HepG2 (cell line): Measurements from ENCODE around the gene IFT80. TPM values are rescaled to one million over a fixed set of nuclear protein-coding genes. Genes with fewer than 3 reads are reported as not detected.

Experiments used
- ATAC-seq: fragments of 200-7000 bp; cut with Tn5 transposase; 3 replicates; pipeline ENCODE4 v1.9.1; 2020; ENCODE audit warnings: mild to moderate bottlenecking, moderate library complexity
- BruUV-seq: library from RNA; stranded (reverse); fragments of 400-500 nt; replicated peaks from 2 replicates; lab custom pipeline; 2021; lab: Mats Ljungman, UMichigan
- CTCF ChIA-PET: fragments of 300-600 bp; formaldehyde crosslinking; extraction: SDS; loops from one replicate; lab custom pipeline; 2021; ENCODE audit warnings: low total read pairs, inconsistent platforms, low intra/inter-chr PET ratio; lab: Yijun Ruan, JAX
- POLR2A ChIA-PET: fragments of 350-600 bp; sonication (Branson Sonifier 250); formaldehyde crosslinking; loops from one replicate; lab custom pipeline; 2020; ENCODE audit warnings: antibody characterized with exemption, inconsistent platforms; lab: Yijun Ruan, JAX
- DNase-seq: peaks from one replicate; pipeline ENCODE4 v3.0.0-alpha.2; 2015; ENCODE audit warnings: low spot score
- FAIRE-seq: peaks from 3 replicates; lab custom pipeline; 2011; peaks lifted over from hg19 to GRCh38; lab: Jason Lieb, UNC
- H2AFZ ChIP-seq: one replicate; pipeline ENCODE4 v1.6.1; 2011; ENCODE audit warnings: low read length, inconsistent platforms
- H3K27ac ChIP-seq: fragments of 300-600 bp; 3 replicates; pipeline ENCODE4 v1.8.0; 2011; ENCODE audit warnings: mixed run types, mild to moderate bottlenecking, mixed read lengths, low read length, inconsistent platforms; ENCODE audit not compliant: insufficient read depth; ENCODE audit errors: extremely low read length
- H3K27me3 ChIP-seq, 2 experiments: fragments of 200-600 bp in 1 of 2; 2 replicates in 1 of 2; 3 replicates in 1 of 2; pipeline versions ENCODE4 v1.6.0 to v1.8.0; 2011; ENCODE audit warnings: low read length in 2 of 2, mild to moderate bottlenecking in 2 of 2, moderate library complexity in 2 of 2, inconsistent platforms in 1 of 2; ENCODE audit not compliant: insufficient read depth in 2 of 2, control insufficient read depth in 1 of 2
- H3K36me3 ChIP-seq, 2 experiments: fragments of 200-600 bp in 1 of 2; replicated peaks in 1 of 2; 2 replicates in 1 of 2; 3 replicates in 1 of 2; pipeline versions ENCODE4 v1.5.1 to v1.8.0; 2011; ENCODE audit warnings: low read length in 2 of 2, inconsistent platforms in 1 of 2; ENCODE audit not compliant: insufficient read depth in 2 of 2, control insufficient read depth in 1 of 2
- H3K4me1 ChIP-seq: 2 replicates; pipeline ENCODE4 v1.5.1; 2012; ENCODE audit warnings: low read length, inconsistent platforms; ENCODE audit not compliant: insufficient read depth
- H3K4me2 ChIP-seq: 2 replicates; pipeline ENCODE4 v1.6.0; 2011; ENCODE audit warnings: low read depth, low read length, inconsistent platforms
- H3K4me3 ChIP-seq, 3 experiments: fragments of 200-600 bp in 1 of 3; sonication (generic), shearing (Covaris generic) in 1 of 3; replicated peaks in 1 of 3; 2 replicates each; pipeline ENCODE4 v1.5.1; 2011 to 2016; ENCODE audit warnings: low read length in 3 of 3, inconsistent platforms in 2 of 3, low read depth in 2 of 3, mild to moderate bottlenecking in 2 of 3, control low read depth in 1 of 3, mixed read lengths in 1 of 3; ENCODE audit not compliant: insufficient read depth in 1 of 3
- H3K79me2 ChIP-seq: one replicate; pipeline ENCODE4 v1.6.1; 2011; ENCODE audit warnings: low read length, inconsistent platforms; ENCODE audit not compliant: insufficient read depth
- H3K9ac ChIP-seq: 2 replicates; pipeline ENCODE4 v1.6.0; 2011; ENCODE audit warnings: mild to moderate bottlenecking, low read depth, low read length, inconsistent platforms; ENCODE audit not compliant: insufficient read depth
- H3K9me3 ChIP-seq: 2 replicates; pipeline ENCODE4 v1.5.1; 2012; ENCODE audit warnings: mild to moderate bottlenecking, low read length
- H4K20me1 ChIP-seq: 2 replicates; pipeline ENCODE4 v1.6.0; 2011; ENCODE audit warnings: inconsistent platforms, mild to moderate bottlenecking, low read length, moderate library complexity; ENCODE audit not compliant: insufficient read depth
- FOXA1 ChIP-seq, 2 experiments: fragments of 450-650 bp in 1 of 2; sonication (generic) in 1 of 2; formaldehyde crosslinking in 1 of 2; IDR thresholded peaks; 2 replicates each; pipeline versions ENCODE4 v1.4.0 to v1.6.1; 2016 to 2020; ENCODE audit warnings: missing genetic modification reagents in 1 of 2
- HOXA7 ChIP-seq: sonication (generic); formaldehyde crosslinking; IDR thresholded peaks from 2 replicates; pipeline ENCODE4 v1.8.1; 2022; ENCODE audit warnings: mild to moderate bottlenecking, missing genetic modification reagents, moderate library complexity
- ZFP82 ChIP-seq: sonication (generic); formaldehyde crosslinking; IDR thresholded peaks from 2 replicates; pipeline ENCODE4 v1.5.1; 2020; ENCODE audit warnings: mild to moderate bottlenecking, missing genetic modification reagents, borderline replicate concordance
- ZNF570 ChIP-seq: sonication (generic); formaldehyde crosslinking; IDR thresholded peaks from 2 replicates; pipeline ENCODE4 v1.4.0; 2020; ENCODE audit warnings: mild to moderate bottlenecking, missing genetic modification reagents, borderline replicate concordance
- WGBS: methylation state at CpG from one replicate; pipeline ENCODE4 v1.1.6; 2017; ENCODE audit warnings: low lambda C conversion rate; 5-methylcytosine and 5-hydroxymethylcytosine counted together
- in situ Hi-C: cut with HindIII; loops from 2 replicates; pipeline ENCODE4 v1.10.0; 2017; ENCODE audit warnings: low pct_unique_long_range_greater_than_20kb; ENCODE audit not compliant: extremely low pct_ligation_motif_present
- intact Hi-C: fragments of 100-400 bp; cut with micrococcal nuclease; formaldehyde crosslinking; loops from one replicate; pipeline ENCODE4 v1.10.0; 2022; ENCODE audit not compliant: unreplicated experiment
- polyA plus RNA-seq, 8 experiments: library from polyadenylated mRNA; depleted of rRNA in 3 of 8; stranded (reverse) in 7 of 8; unstranded in 1 of 8; fragments of >200 nt; fragmentation: Illumina TruSeq in 4 of 8; extraction: Trizol in 4 of 8; gene quantifications; 2 replicates each; pipeline versions ENCODE4 v1.2.1 to v1.2.3, GENCODE V29; 2011 to 2016; ENCODE audit warnings: low read depth in 4 of 8, missing spikeins in 1 of 8, mixed read lengths in 1 of 8; ENCODE audit not compliant: insufficient read depth in 1 of 8
- total RNA-seq, 5 experiments: library from RNA; depleted of rRNA; stranded (reverse); fragments of >200 nt; fragmentation: Illumina TruSeq; extraction: Trizol; gene quantifications; 2 replicates each; pipeline ENCODE4 v1.2.3, GENCODE V29; 2016; ENCODE audit warnings: low read depth in 1 of 5
- TF ChIP-seq, protein P1 (sequence below): sonication (generic); formaldehyde crosslinking; IDR thresholded peaks from 2 replicates; pipeline ENCODE4 v1.4.0; 2020; ENCODE audit warnings: mild to moderate bottlenecking, missing genetic modification reagents
- TF ChIP-seq, protein P2 (sequence below): sonication (generic); formaldehyde crosslinking; IDR thresholded peaks from 2 replicates; pipeline ENCODE4 v1.4.0; 2020; ENCODE audit warnings: missing genetic modification reagents, borderline replicate concordance

Gene IFT80
- total and polyA plus RNA-seq, 2 of the 13 experiments (the other 11 are each of a cell fraction or from before 2014, with no cell fraction given), result 11.4 to 15.7 TPM

DNA sequence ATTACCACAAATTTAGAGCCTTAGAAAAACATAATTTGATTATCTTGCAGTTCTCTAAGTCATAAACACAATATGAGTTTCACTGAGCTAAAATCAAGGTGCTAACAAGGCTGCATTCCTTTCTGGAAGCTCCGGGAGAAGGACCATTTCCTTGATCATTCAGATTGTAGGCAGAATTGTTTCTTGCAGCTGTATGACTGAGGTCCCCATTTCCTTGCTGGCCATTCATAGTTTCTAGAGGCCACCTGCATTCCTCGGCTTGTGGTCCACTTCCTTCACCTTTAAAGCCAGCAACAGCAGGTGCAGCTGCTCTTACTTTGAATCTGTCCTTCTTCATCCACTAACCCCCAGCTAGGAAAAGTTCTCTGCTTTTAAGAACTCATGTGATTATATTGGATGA lies 58.7 kb downstream of the IFT80 start:
- intact Hi-C loops (loop anchor here (10.0 kb wide), 1 partner anchor 456 kb away; no protein-coding TSS in a partner anchor), in situ Hi-C loops (loop anchor here (5.0 to 10.0 kb wide), 2 partner anchors 178 to 306 kb away; no protein-coding TSS in a partner anchor)
- FAIRE-seq (no peak), ATAC-seq (no peak), DNase-seq (no peak)
- H3K4me2 ChIP-seq, result no peak overlapping the region
- no peak overlapping the region for H3K4me3 ChIP-seq
- 96% methylated on average over 2 of the region's 2 CpGs for WGBS
- ChIA-PET CTCF (no interaction called here), POLR2A (no interaction called here)
- no peaks in the 10 kb centered on the region for H3K79me2 ChIP-seq
- H3K9me3 ChIP-seq, result peaks cover 14% of the 10 kb centered on the region
- no peak overlapping the region for H3K27ac ChIP-seq
- no peak overlapping the region for H2AFZ ChIP-seq
- no peaks in the 10 kb centered on the region for H3K27me3 ChIP-seq
- no peaks in the 10 kb centered on the region for H4K20me1 ChIP-seq
- no peaks in the 10 kb centered on the region for H3K4me1 ChIP-seq
- TF ChIP-seq ZNF570 (CRISPR knock-in tag) (no peak), HOXA7 (CRISPR knock-in tag) (no peak), FOXA1 (IDR thresholded peaks at IDR 0.05) (no peak), FOXA1 (CRISPR knock-in tag; IDR thresholded peaks at IDR 0.05) (no peak), ZFP82 (CRISPR knock-in tag) (no peak)
- TF ChIP-seq, protein P1, sequence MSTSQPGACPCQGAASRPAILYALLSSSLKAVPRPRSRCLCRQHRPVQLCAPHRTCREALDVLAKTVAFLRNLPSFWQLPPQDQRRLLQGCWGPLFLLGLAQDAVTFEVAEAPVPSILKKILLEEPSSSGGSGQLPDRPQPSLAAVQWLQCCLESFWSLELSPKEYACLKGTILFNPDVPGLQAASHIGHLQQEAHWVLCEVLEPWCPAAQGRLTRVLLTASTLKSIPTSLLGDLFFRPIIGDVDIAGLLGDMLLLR (CRISPR knock-in tag), result no peak
- TF ChIP-seq, protein P2, sequence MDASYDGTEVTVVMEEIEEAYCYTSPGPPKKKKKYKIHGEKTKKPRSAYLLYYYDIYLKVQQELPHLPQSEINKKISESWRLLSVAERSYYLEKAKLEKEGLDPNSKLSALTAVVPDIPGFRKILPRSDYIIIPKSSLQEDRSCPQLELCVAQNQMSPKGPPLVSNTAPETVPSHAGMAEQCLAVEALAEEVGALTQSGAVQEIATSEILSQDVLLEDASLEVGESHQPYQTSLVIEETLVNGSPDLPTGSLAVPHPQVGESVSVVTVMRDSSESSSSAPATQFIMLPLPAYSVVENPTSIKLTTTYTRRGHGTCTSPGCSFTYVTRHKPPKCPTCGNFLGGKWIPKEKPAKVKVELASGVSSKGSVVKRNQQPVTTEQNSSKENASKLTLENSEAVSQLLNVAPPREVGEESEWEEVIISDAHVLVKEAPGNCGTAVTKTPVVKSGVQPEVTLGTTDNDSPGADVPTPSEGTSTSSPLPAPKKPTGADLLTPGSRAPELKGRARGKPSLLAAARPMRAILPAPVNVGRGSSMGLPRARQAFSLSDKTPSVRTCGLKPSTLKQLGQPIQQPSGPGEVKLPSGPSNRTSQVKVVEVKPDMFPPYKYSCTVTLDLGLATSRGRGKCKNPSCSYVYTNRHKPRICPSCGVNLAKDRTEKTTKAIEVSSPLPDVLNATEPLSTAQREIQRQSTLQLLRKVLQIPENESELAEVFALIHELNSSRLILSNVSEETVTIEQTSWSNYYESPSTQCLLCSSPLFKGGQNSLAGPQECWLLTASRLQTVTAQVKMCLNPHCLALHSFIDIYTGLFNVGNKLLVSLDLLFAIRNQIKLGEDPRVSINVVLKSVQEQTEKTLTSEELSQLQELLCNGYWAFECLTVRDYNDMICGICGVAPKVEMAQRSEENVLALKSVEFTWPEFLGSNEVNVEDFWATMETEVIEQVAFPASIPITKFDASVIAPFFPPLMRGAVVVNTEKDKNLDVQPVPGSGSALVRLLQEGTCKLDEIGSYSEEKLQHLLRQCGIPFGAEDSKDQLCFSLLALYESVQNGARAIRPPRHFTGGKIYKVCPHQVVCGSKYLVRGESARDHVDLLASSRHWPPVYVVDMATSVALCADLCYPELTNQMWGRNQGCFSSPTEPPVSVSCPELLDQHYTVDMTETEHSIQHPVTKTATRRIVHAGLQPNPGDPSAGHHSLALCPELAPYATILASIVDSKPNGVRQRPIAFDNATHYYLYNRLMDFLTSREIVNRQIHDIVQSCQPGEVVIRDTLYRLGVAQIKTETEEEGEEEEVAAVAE (CRISPR knock-in tag), result no peak
- no TSS peak for BruUV-seq
- H3K36me3 ChIP-seq, result no peaks in the 10 kb centered on the region
- no peak overlapping the region for H3K9ac ChIP-seq
